ENCODE data around the gene DENND2A. TPM values are rescaled to one million over a fixed set of nuclear protein-coding genes. Genes with fewer than 3 reads are reported as not detected.
A peak's percentile ranks its signal among the peaks of the same experiment; 100 is the strongest.
"Not testable (repeated sequence)": the region's sequence is repeated elsewhere in the genome, so short reads cannot be mapped to it uniquely, and the experiment has no call there.

DENND2A gene
- polyA plus RNA-seq, 3 donors from 2014 or later, result not detected

DNA sequence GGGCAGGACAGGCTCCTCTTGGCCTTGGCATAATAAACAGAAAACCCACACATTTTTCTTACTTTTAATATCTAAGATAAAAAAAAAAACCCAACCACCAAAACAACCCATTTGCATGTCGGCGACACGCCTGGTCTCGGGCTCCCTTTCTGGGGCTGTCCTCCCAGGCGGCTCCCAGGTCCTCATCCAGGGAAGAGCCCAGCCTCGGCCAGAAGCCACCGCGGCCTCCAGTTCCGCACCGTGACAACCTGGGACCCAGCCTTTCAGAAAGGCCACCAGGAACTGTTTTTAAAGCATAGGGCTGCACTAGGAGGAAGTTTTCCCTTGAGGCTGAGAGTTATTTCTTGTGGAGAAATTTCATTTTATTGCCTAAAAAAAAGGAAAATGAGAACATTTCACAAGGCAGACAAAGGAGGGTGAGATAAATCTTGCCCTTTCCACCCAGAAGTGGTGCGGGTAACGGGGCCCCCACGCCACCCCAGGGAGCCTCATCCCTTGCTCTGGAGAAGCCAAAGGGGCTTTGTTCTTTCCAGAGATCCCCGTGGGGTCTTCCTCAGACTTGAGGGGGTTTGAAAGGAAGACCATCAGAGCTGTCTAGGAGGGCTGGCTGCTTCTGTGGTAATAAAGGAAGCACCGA lies 122.1 kb downstream of the DENND2A start:
- no peaks in the 10 kb centered on the region for H3K9me3 Mint-ChIP-seq
- no peak overlapping the region for H3K4me3 Mint-ChIP-seq
- peaks cover 3 to 9% (median 4%) of the 10 kb centered on the region in 3 donors for H3K27me3 Mint-ChIP-seq (ENCODE audit: low read depth in 3 of 3)
- H3K4me1 Mint-ChIP-seq, result peaks cover 4 to 6% of the 10 kb centered on the region in 2 donors
- H3K36me3 Mint-ChIP-seq, result no peaks in the 10 kb centered on the region
- DNase-seq, result no peak
- H3K27ac Mint-ChIP-seq, result no peak overlapping the region

DNA sequence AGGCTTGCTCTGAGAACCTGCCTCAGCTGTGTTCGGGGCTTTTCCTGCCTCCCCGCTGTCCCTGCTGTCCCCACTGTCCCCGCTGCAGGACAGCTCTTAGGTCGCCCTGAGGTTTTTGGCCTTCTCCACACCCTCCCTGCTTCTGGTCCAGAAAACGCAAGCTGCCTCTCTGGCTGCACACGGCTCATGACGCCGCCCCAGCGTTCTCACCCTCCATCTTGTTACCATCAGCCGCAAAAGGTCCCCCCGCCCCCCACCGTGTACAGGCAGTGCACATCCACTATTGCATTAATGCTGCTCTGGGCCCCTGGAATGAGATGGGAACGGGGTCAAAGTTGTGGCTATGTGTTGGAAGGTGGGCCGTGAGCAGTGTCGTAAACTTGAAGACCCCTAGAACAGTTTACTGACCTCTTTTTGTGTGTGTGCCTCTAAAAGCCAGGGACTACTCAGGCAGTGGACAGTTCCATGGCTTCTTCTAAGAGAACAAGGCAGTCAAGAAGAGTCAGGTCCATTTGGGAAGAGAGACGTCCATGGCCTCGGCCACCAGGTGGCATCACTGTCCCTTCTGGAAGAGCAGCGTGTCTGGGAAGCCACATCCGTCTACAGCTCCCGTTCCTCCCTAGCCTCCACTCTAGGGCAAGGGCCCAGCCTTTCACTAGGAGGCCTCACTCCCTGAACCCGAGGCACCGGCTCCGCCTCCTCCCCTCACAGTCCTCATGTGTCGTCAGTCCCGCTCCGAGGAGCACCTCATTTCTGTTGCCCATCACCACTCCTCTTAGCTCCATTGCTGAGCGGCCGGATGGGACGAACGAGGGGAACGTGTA lies 122.9 kb downstream of the DENND2A start:
- Mint-ChIP-seq H3K27ac (no peak overlapping the region), H3K36me3 (no peaks in the 10 kb centered on the region), H3K4me3 (no peak overlapping the region), H3K4me1 (peaks cover 4 to 6% of the 10 kb centered on the region in 2 donors), H3K27me3 (ENCODE audit: low read depth in 3 of 3) (peaks cover 3 to 9% (median 4%) of the 10 kb centered on the region in 3 donors), H3K9me3 (no peaks in the 10 kb centered on the region)
- peak; percentile 31 to 54 (median 43) for DNase-seq

DNA sequence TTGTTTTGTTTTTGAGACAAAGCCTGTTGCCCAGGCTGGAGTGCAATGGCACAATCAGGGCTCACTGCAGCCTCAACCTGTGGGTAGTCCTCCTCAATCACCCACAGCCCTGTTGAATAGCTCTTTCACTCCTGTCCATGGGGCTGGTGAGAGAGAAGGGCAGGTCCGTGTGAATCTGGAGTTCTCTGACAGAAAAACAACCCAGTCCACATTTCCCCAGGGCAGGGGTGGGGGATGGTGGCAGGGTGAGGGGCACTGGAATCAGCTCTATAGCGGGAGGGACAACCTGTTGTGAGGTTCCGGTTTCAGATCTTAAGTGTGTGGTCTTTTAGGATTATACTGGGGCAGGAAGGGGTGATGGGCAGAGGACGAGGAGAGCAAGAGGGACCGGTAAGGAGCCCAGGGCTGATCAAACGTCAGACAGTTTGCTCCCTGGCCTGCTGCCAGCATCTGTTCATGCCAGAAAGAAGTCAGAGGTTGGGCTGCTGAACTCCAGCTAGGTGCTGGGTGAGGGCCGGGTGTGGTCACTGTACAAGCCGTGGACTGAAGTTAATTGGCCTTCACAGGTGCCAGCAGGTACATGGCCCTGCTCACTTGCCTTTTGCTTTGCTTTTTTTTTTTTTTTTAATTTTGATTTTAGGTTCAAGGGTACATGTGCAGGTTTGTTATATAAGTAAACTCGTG lies 128.2 kb downstream of the DENND2A start:
- Mint-ChIP-seq H3K27me3 (ENCODE audit: low read depth in 3 of 3) (peaks cover under 1 to 3% (median 2%) of the 10 kb centered on the region in 3 donors), H3K36me3 (no peaks in the 10 kb centered on the region), H3K4me1 (peaks cover 7 to 12% of the 10 kb centered on the region in 2 donors), H3K27ac (no peak overlapping the region), H3K9me3 (no peaks in the 10 kb centered on the region), H3K4me3 (peak overlapping the region in 1 of 5 donors; percentile 53)
- peak in 1 of 3 donors; percentile 13 for DNase-seq

DNA sequence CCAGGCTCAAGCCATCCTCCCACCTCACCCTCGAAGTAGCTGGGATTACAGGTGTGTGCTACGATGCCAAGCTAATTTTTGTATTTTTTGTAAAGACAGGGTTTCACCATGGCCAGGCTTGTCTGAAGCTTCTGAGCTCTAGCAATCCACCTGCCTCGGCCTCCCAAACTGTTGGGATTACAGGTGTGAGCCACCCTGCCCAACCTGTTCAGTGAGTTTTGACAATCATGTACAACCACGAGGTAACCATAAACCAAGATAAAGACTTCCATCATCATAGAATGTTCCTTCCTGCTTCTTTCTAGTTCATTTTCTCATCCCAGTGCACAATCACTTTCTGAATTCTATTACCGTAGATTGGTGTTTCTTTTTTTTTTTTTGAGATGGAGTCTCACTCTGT lies 130.8 kb downstream of the DENND2A start:
- no peak for DNase-seq
- Mint-ChIP-seq H3K9me3 (no peaks in the 10 kb centered on the region), H3K27ac (peak overlapping the region in 1 of 6 donors; percentile 55), H3K27me3 (ENCODE audit: low read depth in 3 of 3) (peaks cover 0 to 5% (median 0%) of the 10 kb centered on the region in 3 donors), H3K36me3 (no peaks in the 10 kb centered on the region), H3K4me1 (peaks cover 6 to 12% of the 10 kb centered on the region in 2 donors), H3K4me3 (no peak overlapping the region)

DNA sequence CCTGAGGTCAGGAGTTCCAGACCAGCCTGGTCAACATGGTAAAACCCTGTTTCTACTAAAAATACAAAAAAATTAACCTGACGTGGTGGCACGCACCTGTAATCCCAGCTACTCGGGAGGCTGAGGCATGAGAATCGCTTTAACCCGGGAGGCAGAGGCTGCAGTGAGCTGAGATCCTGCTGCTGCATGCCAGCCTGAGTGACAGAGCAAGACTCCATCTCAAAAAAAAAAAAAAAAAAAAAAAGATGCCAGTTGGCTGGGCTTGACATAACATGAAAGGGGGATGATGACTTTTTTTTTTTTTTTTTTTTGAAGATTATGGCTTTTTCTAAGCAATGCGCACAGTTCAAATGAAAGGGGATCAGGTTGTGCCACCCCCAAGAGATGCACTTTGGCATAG lies 133.1 kb downstream of the DENND2A start:
- not testable (repeated sequence) for H3K27ac Mint-ChIP-seq; H3K27me3 Mint-ChIP-seq (ENCODE audit: low read depth in 3 of 3); H3K4me3 Mint-ChIP-seq; H3K4me1 Mint-ChIP-seq; H3K9me3 Mint-ChIP-seq; H3K36me3 Mint-ChIP-seq; DNase-seq

DNA sequence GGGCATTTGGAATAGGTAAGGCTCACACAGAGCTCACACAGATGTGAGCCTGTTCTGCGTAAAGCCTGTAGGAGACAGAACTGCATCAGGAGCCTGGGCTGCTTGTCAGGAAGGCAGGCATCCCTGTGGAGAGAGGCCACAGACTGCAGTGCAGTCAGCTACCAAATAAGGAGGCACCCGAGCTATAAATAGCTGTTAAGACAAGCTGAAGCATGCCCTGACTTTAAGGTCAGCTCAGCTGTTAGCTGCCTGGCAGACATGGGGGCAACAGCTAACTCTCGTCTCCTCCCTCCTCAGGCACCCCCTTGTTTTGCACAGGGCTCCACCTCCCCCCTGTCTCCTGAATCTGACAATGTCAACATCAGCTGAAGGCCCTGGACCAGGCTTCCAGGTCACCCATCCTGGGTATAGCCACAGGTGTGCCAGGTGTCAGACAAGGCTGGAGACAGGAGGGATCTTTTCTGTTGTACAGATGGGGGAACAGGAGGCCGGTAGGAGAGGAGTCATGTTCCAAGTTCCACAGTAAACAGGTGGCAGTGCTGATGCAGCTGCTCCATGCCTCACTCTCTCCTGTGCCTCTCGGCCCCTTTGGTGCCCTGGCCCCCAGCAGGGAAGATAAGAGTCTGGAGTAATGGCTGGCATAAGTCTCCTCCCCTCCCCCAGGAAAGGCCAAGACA lies 133.7 kb downstream of the DENND2A start:
- Mint-ChIP-seq H3K9me3 (no peaks in the 10 kb centered on the region), H3K4me3 (no peak overlapping the region), H3K27ac (no peak overlapping the region), H3K4me1 (no peaks in the 10 kb centered on the region), H3K27me3 (ENCODE audit: low read depth in 3 of 3) (peaks cover 2 to 3% (median 3%) of the 10 kb centered on the region in 3 donors), H3K36me3 (no peaks in the 10 kb centered on the region)
- no peak for DNase-seq

DNA sequence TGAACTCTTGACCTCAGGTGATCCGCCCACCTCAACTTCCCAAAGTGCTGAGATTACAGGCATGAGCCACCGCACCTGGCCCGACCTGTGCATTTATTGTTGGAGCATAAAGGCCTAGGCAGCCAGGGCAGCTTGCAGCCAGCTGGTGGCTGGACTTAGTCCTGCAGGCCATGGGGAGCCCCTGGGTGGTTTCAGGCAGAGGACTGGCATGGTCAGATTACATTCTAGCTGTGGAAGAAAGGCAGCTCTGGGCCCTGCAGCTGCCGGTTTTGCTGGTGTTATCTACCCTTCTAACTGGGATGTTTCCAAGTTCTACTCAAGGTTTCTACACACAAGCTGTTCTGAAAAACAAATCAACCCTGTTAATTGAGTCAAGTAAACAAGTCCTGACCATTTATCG lies 138.6 kb downstream of the DENND2A start:
- H3K4me3 Mint-ChIP-seq, result no peak overlapping the region
- no peaks in the 10 kb centered on the region for H3K36me3 Mint-ChIP-seq
- no peak for DNase-seq
- H3K4me1 Mint-ChIP-seq, result no peaks in the 10 kb centered on the region
- H3K9me3 Mint-ChIP-seq, result no peaks in the 10 kb centered on the region
- H3K27ac Mint-ChIP-seq, result no peak overlapping the region
- peaks cover 2 to 5% (median 3%) of the 10 kb centered on the region in 3 donors for H3K27me3 Mint-ChIP-seq (ENCODE audit: low read depth in 3 of 3)

DNA sequence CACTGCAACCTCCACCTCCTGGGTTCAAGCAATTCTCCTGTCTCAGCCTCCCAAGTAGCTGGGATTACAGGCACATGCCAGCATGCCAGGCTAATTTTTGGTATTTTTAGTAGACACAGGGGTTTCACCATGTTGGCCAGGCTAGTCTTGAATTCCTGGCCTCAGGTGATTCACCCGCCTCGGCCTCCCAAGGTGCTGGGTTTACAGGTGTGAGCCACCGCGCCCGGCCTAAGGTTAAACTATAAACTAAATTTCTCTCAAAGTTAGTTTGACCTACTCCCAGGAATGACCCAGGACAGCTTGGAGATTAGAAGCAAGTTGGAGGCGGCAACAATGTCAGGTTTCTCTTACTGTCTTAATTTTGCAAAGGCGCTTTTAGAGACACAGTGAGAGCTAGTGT lies 142.8 kb downstream of the DENND2A start:
- H3K4me3 Mint-ChIP-seq; H3K27me3 Mint-ChIP-seq (ENCODE audit: low read depth in 3 of 3); H3K36me3 Mint-ChIP-seq; H3K27ac Mint-ChIP-seq; H3K9me3 Mint-ChIP-seq; H3K4me1 Mint-ChIP-seq; DNase-seq: not testable (repeated sequence)

DNA sequence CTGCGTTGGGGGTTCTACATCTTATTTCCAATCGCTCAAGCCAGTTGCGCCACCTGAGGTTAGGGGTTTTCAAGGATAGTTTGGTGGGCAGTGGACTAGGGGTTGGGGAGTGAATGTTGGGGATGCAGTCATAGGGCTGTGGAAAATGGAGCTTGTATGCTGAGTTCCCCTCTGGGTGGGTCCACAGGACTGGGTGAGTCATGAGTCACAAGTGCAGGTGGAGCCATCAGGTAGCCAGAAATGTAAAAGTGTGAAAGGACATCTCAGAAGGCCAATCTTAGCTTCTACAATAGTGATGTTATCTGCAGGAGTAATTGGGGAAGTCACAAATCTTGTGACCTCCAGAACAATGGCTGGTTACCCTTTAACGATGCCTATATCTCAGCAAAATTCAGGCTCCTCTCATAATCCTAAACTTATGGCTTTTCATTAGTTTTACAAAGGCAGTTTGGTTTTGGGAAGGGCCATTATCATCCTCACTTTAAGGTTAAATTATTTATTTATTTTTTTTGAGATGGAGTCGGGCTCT lies 143.3 kb downstream of the DENND2A start:
- H3K27ac Mint-ChIP-seq, result no peak overlapping the region
- H3K36me3 Mint-ChIP-seq, result no peaks in the 10 kb centered on the region
- no peaks in the 10 kb centered on the region for H3K9me3 Mint-ChIP-seq
- peaks cover 0 to 2% (median 0%) of the 10 kb centered on the region in 3 donors for H3K27me3 Mint-ChIP-seq (ENCODE audit: low read depth in 3 of 3)
- DNase-seq, result no peak
- no peaks in the 10 kb centered on the region for H3K4me1 Mint-ChIP-seq
- H3K4me3 Mint-ChIP-seq, result no peak overlapping the region

DNA sequence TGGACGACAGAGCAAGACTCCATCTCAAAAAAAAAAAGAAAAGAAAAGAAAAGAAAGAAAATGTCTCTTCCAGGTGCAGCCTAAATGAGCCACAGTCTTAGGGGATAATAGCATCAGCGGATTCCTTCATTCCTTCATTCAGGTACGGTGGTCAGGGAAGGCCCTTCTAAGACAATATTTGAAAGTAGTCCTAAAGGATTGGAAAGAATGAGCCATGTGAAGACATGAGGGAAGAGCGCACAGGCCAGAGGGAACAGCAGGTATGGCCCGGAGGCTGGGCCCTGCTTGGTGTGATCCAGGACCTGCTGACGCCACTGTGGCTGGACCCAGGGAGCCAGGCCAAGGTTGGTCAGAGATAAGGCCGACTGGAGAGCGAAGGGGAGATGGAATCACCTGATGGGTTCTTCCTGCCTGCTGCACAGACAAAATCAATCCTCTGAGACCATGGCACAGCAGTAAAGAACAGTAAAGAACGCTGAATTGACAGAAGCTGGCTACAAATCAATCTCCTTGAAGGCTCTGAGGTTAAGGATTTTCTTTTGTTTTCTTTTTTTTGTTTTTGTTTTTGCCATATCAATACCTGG lies 145.0 kb downstream of the DENND2A start:
- Mint-ChIP-seq H3K27me3 (ENCODE audit: low read depth in 3 of 3) (peaks cover 0 to 2% (median 0%) of the 10 kb centered on the region in 3 donors), H3K4me3 (no peak overlapping the region), H3K27ac (no peak overlapping the region), H3K36me3 (no peaks in the 10 kb centered on the region), H3K4me1 (no peaks in the 10 kb centered on the region), H3K9me3 (no peaks in the 10 kb centered on the region)
- DNase-seq, result no peak

DNA sequence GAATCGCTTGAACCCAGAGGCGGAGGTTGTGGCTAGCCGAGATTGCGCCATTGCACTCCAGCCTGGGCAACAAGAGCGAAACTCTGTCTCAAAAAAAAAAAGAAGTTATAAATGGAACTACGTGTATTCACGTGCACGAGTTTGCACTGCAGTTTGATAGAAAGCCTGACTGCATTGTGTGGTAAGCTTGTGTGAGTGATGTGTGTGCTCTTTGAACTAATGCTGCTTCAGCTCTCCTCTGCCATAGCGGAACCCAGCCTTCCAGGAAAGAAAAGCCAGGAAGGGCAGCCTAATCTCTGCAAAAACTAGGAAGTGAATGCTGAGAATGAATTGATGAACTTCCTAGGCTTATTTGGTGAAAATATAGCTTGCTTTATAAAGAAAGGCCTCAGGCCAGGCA lies 145.7 kb downstream of the DENND2A start:
- Mint-ChIP-seq H3K4me1 (no peaks in the 10 kb centered on the region), H3K9me3 (no peaks in the 10 kb centered on the region), H3K4me3 (no peak overlapping the region), H3K27me3 (ENCODE audit: low read depth in 3 of 3) (peaks cover 0 to 2% (median 0%) of the 10 kb centered on the region in 3 donors), H3K27ac (no peak overlapping the region), H3K36me3 (no peaks in the 10 kb centered on the region)
- DNase-seq, result no peak

DNA sequence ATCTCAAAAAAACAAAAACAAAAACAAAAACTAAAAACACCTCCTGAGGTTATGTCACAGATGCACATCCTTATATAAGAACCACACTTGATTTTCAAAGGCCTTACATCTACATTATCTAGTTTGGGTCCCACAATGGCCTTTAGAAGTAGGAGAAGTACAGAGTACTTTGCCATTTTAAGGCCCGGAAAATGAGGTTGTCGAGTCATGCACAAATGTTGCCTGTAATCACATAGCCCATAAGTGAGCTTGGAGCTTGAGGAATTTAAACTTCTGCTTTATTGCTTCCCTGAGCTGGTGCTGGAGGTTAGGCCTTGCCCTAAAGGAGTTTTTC lies 151.6 kb downstream of the DENND2A start:
- Mint-ChIP-seq H3K27ac (no peak overlapping the region), H3K4me1 (no peaks in the 10 kb centered on the region), H3K9me3 (no peaks in the 10 kb centered on the region), H3K36me3 (no peaks in the 10 kb centered on the region), H3K27me3 (ENCODE audit: low read depth in 3 of 3) (peaks cover 0 to 4% (median 3%) of the 10 kb centered on the region in 3 donors), H3K4me3 (no peak overlapping the region)
- DNase-seq, result no peak

DNA sequence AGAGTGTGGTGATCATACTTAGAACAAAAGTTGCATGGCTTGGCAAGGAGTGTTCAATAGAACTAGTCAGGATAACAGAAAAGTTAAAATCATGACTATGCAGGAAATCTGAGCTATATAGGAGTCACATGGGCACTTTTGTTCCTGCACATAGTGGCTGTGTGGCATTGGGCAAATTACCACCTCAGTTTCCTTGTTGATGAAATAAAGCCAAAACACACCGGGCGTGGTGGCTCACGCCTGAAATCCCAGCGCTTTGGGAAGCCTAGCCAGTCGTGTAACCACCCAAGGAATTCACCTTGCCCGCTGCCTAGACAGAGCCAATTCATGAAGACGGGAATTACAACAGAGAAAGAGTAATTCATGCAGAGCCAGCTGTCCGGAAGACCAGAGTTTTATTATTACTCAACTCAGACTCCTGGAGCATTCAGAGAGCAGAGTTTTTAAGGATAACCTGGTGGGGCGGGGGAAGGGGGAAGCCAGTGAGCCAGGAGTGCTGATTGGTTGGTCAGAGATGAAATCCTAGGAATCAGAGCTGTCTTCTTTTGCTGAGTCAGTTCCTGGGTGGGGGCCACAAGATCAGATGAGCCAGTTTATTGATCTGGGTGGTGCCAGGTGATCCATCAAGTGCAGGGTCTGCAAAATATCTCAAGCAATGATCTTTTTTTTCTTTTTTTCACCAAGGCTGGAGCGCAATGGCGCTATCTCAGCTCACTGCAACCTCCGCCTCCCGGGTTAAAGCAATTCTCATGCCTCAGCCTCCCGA lies 154.9 kb downstream of the DENND2A start:
- H3K27ac Mint-ChIP-seq, result no peak overlapping the region
- no peak overlapping the region for H3K4me3 Mint-ChIP-seq
- H3K27me3 Mint-ChIP-seq (ENCODE audit: low read depth in 3 of 3), result peaks cover 2 to 4% (median 3%) of the 10 kb centered on the region in 3 donors
- no peaks in the 10 kb centered on the region for H3K36me3 Mint-ChIP-seq
- DNase-seq, result no peak
- no peaks in the 10 kb centered on the region for H3K9me3 Mint-ChIP-seq
- no peaks in the 10 kb centered on the region for H3K4me1 Mint-ChIP-seq

Measured in immature natural killer cell (primary cell).